GM13977 (cell line): ENCODE results near the gene SPECC1.

Source experiments
- DNase-seq: peaks from one replicate; pipeline ENCODE4 v3.0.0; 2012; ENCODE audit warnings: low spot score
- CTCF ChIP-seq: IDR thresholded peaks from 2 replicates; pipeline ENCODE4 v1.5.1; 2012; ENCODE audit warnings: mild to moderate bottlenecking, control low read depth; ENCODE audit not compliant: insufficient read depth; ENCODE audit errors: extremely low read depth, missing control alignments
- in situ Hi-C: fragments of 300-500 bp; cut with MboI; formaldehyde crosslinking; loops from one replicate; pipeline ENCODE4 v1.12.0; 2022; ENCODE audit warnings: low sequenced_read_pairs, low pct_unique_long_range_greater_than_20kb, mixed read lengths, inconsistent platforms; ENCODE audit not compliant: unreplicated experiment

The SPECC1 gene

GRCh38 chr17:20128036-20128667, 119.0 kb downstream of the SPECC1 start:
- in situ Hi-C loops: loop anchor here (10.0 kb wide), 1 partner anchor 187 kb away; no protein-coding TSS in a partner anchor
- no peak for TF ChIP-seq CTCF
- DNase-seq: no peak

- in situ Hi-C loops: no loop called here
- no peak for DNase-seq
- no peak for TF ChIP-seq CTCF
Measured at GRCh38 chr17:20133517-20133916, 124.4 kb downstream of the SPECC1 start.

GRCh38 chr17:20141198-20141972, 132.2 kb downstream of the SPECC1 start:
- in situ Hi-C loops: no loop called here
- no peak for DNase-seq
- TF ChIP-seq CTCF: no peak

- DNase-seq: no peak
- in situ Hi-C loops: no loop called here
- no peak for TF ChIP-seq CTCF
Measured at GRCh38 chr17:20142268-20142667, 133.1 kb downstream of the SPECC1 start.

GRCh38 chr17:20143740-20144139, 134.6 kb downstream of the SPECC1 start:
- DNase-seq: no peak
- TF ChIP-seq CTCF: no peak
- in situ Hi-C loops: no loop called here

- TF ChIP-seq CTCF: no peak
- in situ Hi-C loops: no loop called here
- DNase-seq: no peak
Measured at GRCh38 chr17:20145567-20145966, 136.4 kb downstream of the SPECC1 start.
